GM18505 (cell line): Measurements from ENCODE around the gene CHIT1.

Source experiments
- ATAC-seq: cut with Tn5 transposase; IDR thresholded peaks from one replicate; pipeline ENCODE4 v1.9.1; 2021; ENCODE audit not compliant: unreplicated experiment
- POLR2A ChIP-seq: IDR thresholded peaks from 4 replicates; pipeline ENCODE4 v1.6.1; 2011; ENCODE audit warnings: borderline replicate concordance; ENCODE audit not compliant: insufficient read depth, insufficient read length; ENCODE audit errors: extremely low read depth

Gene CHIT1

GRCh38 chr1:203185585-203185984 is 43.9 kb downstream of the CHIT1 start:
- TF ChIP-seq POLR2A: no peak
- no peak for ATAC-seq

DNA sequence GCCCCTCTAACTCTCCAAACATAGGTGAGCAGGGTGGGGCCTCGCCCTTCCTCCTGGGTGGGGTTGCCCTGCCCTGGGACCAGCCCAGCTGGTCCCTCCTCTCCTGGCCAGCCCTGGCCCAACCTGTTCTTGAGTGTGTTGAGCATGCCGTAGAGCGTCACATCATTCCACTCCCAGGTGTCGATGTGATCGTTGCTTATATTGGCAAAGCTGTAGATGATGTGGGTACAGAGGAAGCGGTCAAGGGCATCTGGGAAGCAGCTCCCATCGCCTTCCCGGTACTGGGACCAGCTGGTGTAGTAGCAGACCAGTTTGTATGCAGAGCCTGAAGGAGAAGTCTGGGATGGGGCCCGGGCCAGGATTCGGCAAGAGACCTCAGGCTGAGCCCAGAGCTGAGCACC is 44.4 kb downstream of the CHIT1 start:
- no peak for ATAC-seq
- no peak for TF ChIP-seq POLR2A

DNA sequence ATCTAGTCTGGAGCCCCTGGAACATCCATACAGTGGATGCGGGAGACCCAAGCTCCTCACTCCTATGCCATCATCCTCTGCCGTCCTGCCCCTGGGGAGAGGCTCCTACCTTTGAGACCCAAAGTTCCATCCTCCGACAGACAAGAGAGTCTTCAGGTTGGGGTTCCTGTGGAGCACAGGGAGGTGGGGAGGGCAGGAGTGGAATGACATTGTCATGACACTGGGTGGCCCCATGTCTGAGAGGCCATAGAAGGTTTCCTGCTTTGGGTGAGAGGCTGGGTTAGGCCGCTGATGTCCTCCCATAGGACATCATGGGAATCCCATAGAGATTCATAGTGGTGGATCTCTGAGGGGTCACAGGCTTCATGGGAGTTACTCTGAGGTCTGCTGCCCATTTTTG is 45.0 kb downstream of the CHIT1 start:
- ATAC-seq: no peak

DNA sequence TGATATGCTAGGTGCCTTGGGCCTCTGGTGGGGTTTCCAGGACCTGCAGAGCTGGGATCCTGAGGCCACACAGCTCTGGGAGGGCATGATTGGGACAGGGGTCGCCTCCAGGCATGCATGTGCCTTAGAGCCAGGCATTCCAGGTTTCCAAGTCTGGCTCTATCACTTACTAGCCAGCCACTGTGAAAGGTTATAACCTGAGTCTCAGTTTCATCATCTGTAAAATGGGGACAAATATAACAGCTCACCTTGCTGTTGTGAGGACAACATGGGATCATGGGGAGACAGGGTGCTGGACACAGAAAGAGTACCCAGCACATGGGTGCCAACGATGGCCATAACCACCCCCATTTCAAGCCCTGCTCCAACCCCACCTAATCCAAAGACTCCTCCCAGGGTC is 45.6 kb downstream of the CHIT1 start:
- no peak for TF ChIP-seq POLR2A
- no peak for ATAC-seq

More for the DNA sequence above, 45.0 kb downstream of the CHIT1 start:
- TF ChIP-seq POLR2A: no peak

DNA sequence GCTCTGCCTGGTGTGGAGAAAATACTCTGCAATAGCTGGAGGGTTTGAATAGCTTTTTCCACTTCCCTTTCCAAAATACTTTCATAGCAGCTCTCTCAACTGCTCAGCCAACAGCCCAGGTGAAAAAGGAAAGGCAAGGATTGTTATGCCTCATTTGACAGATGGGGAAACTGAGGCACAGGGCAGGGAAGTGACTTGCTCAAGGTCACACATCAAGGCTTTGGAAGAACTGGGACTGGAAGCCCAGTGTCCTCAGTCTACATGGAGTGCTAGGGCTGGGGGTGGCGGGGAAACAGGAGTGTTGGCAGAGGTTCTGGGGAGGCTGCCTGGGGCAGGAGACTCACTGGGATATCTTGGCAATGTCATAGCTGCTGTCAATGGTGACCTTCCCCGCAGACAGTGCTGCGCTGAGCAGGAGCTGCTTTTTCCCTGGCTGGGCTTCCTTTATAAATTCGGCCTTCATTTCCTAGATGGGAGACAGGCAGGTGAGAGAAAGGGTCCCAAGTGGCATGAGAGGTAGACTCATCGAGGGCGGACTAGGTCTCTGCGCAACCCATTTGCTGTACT is 47.0 kb downstream of the CHIT1 start:
- no peak for ATAC-seq
- no peak for TF ChIP-seq POLR2A

DNA sequence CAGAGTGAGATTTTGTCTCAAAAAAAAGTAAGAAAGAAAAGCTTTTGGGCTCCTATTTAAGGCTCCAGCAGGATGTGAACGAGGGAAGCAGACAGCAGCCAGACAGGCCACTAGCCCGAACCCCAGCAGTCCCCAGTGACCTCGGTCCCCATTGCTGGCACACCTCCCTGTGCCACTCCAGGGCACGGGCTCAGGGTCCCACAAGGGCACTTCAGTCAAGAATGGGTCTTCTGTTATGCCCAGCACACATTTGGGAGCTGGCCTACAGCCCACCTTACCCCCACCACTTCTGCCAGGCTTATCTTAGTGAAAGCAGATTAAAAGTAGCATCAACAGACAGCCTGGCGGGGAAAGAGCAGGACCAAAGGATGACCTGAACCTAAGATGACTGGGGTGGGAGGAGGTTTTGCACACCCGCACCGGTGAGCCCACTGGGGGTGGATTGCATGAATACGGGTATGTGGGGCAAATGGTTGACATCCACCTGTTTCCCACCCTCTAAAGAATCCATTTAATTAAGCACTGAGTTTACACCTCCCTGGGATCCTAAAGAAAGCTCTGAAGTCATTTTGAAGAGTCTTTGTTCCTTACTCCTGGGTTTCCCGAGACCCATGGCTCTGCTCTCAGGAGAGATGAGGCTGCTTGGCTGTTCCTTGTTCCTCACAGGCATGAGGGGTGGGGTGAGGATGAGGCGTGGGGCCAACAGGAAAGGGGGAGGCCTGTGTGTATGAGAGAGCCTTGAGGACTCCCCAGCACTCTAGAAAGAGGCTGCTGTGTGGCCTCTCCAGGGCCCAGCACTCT is 47.7 kb downstream of the CHIT1 start:
- no peak for ATAC-seq

DNA sequence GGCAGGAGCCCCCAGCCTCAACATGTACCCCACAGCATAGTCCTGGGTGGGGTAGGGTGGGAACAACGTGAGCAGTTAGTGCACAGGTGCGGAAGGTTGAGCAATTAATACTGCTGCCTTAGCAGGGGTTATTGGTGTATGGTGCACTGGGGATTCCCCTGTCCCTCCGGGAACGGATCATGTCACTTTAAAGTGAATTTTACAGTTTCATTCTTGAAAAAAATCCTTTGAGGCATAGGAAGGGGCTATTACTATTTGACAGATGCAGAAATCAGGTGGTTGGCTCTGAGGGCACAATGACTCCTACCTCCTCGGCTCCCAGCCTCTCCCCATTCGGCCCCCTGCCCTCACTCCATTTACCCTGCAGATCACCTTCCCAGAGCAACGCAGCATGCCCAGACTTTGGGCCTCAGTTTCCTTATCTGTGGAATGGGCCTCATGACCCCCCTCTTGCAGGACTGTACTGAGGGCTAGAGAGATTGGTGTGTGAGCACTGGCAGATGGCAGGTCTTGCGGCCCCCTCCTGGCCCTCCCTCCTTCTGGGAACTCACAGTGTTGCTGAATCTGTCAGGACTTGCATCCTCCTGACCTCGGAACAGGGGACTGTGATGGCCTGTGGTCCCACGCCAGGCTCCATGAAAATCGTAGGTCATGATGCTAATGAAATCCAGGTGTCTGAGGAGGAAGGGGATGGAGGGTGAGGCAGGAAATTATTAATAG is 48.7 kb downstream of the CHIT1 start:
- TF ChIP-seq POLR2A: no peak
- ATAC-seq: no peak

More for the DNA sequence above, 47.7 kb downstream of the CHIT1 start:
- no peak for TF ChIP-seq POLR2A

- no peak for TF ChIP-seq POLR2A
- ATAC-seq: no peak
Observed at GRCh38 chr1:203179667-203180005, 49.8 kb downstream of the CHIT1 start.

DNA sequence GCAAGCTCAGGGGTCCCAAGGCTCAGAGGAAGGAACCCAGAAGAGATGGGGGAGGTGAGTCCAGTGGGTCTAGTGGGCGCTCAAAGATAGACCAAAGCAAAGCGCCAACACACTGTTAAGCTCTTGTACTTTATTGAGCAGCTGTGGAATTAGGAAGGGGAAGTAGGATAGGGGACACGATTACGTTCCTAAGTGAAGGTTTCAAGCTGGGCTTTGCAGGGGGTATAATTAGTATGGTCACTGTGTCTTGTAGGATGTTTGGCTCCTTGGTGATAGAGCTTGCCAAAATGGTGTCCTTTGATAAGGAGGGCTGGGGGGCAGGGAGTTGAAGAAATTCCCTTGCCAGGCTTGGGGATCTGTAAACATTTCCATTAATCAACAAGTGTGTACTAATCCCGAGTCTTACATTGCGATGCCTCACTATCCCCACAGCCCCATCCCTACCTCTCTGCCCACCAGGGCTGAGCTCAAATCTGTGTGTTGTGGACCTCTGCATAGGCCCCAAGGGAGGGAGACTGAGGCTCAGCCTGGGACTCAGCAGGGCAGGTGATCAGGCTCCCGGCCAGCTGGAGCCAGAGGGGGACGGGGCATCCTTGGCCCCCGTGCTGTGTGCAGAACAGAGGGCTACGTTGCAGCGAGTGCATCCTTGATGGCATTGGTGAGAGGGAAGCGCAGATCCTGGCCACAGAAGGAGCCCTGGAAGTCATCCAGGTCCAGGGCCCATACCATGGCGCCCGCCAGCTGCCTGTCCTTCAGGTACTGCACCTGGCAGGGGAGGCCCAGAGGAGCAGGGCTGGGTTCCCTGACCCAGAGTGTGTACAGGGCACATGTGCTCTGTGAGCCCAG is 50.4 kb downstream of the CHIT1 start:
- no peak for TF ChIP-seq POLR2A
- ATAC-seq: no peak

DNA sequence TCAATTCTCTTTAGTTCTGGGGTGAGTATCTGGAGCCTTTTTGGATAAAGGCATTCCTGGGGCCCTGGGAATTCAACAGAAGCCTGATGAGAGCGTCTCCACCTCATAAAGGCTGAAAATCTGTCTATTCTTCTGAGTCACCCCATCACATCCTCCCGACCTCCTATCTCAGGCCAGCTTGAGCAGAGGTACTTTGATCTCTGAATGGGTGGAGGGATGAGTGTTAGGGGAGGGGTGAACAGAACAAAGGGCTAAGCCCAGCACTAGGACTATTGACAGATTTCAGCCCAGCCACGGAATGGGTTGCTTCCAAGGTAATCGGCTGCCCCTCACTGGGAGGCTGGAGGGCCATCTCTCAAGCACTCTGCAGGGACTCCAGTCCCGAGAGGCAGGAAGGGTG is 51.4 kb downstream of the CHIT1 start:
- ATAC-seq: no peak
- no peak for TF ChIP-seq POLR2A

DNA sequence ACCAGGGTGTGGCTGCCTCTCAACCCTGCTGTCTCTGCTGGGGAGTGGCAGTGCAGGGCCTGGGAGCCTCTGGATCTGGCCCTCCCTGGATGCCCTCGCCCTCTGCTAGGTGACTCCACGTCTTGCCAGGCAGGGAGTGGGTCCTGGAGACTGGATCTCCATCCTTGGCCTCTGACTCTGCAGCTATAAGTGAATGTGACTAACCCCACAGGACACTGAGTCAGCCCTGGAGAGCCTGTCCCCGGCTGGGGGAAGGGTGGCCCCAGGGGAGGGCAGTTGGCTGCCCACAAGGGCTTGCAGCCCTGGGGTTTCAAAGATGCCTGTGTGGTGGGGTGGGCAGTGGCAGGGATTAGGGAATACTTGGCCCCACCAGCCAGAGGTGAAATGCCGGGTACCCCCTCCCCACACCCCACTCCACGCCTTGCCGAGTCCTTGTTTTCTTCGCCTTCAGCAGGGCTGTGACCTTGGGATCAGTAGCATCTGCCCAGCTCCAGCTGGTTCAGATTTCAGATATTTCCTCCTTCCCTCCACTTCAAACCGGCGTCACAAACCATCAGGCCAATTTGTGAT is 51.9 kb downstream of the CHIT1 start:
- ATAC-seq: no peak
- no peak for TF ChIP-seq POLR2A

DNA sequence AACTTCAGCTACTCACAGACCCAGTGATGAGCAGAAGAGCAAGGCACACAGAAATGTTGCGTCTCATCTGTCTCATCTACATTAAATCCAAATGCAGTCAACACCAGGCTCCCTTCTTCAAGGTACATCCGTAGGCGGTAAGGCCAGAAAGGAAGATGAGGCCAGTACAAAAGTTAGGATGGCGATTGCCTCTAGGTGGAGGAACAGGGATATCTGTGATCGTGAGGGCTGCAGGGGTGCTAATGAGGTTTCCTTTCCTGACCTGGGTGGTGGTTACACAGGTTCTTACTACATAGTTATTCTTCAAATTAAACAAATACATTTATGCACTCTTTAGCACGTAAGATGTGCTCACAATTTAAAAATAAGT is 52.5 kb downstream of the CHIT1 start:
- no peak for ATAC-seq
- no peak for TF ChIP-seq POLR2A

GRCh38 chr1:203176273-203177035 is 53.0 kb downstream of the CHIT1 start:
- no peak for TF ChIP-seq POLR2A
- ATAC-seq: no peak

DNA sequence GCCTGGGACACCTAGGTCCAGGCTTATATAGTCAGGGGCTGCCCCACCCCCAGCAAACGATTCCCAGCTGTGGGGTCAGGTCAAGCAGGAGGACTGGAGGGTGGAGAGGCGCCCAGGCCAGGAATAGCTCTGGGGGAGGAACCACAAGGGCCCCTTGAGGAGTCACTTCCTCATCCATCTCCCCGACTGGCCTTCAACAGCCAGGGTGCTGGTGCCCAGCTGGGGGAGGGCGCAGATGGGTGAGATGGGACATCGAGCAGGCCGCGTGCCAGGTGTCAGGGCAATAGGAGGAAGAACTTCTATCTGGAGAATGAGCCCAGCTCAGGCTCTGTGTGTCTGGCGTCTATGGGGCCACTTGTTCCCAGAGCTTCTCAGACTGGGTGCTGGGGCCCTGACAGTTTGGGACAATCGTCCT is 53.6 kb downstream of the CHIT1 start:
- TF ChIP-seq POLR2A: no peak
- ATAC-seq: no peak
